NCI-H2171 treated with DMSO at 0.1 percent for 48 hours (cell line): ENCODE measurements around the gene KIAA2012.
"Not testable (repeated sequence)": the region's sequence is repeated elsewhere in the genome, so short reads cannot be mapped to it uniquely, and the experiment has no call there.

Experiments
- DNase-seq: peaks from one replicate; lab custom pipeline; 2025; lab: John Stamatoyannopoulos, UW

The KIAA2012 gene

DNA sequence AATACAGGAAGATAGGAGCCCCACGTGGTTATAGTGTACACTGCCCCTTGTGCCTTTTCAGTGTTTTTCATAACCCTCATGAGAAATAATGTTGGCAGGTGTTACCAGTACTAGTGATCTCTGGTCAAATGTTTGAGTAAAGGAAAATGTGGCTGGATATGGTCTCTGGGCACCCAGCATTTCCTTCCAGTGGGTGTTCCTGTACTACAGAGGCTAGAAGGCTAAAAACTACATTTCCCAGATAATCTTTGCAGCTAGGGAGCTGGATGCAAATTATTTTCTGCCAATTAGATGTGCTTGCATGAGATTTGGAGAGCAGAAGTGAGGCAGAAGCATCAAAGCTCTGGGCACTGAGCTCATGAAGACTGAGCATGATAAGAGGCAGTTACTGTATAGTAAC lies 45.1 kb downstream of the KIAA2012 start:
- no peak for DNase-seq

DNA sequence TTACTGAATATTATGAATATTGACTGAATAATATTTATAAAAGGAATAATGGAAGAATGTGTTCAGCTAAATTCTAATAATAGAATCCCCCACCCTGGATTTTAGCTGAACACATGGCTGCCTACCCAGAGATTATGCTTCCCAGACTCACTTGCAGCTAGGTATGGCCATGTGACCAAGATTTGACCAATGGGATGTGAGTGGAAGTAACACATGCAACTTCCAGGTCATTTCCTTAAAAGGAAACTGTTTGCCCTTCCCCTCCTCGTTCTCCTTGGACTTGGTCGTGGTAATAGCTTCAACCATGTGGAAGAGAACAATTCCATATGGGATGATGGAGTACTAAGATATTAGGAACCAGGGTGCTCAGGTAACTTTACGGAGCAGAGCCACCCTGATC lies 47.8 kb downstream of the KIAA2012 start:
- DNase-seq = no peak

DNA sequence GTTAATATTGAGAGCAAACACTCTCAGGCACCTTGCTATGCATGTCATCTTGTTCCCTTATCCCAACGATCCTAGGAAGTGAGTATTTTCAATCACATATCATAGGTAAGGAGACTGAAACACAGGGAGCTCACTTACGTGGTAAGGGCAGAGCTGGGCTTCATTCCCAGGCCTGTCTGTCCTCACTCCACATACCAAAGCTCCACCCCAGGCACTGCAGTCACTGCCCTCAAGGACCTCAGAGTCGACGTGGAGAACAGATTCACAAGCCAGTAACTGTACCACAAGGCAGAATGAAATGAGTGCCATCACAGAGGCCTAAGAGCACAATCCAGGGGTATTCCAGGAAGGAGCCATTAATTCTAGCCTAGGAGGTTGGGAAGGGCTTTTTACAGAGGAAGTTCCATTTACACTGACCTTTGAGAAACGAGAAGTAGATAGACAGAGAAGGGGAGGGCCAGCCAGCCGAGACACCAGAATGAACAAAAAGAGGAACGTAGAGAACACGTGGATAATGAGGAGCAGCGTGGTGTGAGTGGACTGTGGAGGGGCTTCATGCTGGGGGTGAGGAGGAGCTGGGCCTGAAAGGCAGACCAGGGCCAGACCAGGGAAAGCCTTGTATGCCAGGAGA lies 48.6 kb downstream of the KIAA2012 start:
- DNase-seq = no peak

DNA sequence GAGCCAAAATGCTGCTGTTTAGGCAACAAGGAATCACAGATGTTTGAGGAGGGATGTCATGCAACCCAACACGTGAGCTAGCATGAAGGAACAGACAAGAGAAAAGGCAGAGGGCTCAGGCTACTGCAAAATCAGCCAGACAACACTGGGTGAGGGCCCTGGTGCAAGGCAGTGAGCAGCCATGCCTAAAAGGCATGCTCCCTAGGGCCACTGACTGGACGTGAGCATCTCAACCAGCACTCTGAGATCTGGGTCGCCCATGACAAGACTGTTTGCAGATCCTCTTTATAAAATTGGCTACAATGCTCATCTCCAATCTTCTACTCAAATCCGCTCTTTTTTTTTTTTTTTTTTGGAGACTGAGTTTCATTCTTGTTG lies 49.1 kb downstream of the KIAA2012 start:
- DNase-seq = no peak

DNA sequence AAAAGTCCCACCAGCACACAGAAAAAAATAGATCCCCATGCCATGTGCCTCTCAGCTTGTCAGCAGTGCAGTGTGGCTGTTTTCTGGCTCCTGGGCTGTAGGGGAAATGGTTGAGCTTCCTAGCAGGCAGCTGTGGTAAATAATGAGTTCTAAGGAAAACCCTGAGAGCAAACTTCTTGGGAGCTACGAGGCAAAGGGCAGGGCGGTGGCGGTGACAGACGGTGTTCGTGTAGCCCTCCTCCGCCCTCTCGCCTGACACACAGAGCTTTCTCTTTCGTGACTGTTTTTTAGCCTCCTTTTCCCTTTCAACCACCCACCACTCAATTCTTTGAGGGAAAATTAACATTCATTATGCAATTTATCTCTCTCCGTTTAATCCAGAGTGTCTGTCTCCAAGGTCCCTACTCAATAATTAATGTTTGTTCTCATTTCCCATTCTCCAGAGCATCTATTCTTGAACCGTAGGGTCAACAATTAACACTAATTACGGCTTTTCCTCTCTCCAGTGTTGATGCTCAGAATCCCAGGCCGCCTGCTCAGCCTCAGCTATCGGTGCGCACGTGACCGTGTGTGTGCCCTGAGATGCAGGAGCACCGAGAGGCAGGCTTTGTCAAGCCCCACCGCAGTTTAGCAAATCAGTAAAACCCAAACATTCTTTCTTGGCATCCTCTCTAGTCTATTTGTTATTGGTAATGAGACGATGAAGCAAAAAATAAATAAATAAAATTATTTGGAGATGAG lies 50.1 kb downstream of the KIAA2012 start:
- DNase-seq = peak; percentile 33

DNA sequence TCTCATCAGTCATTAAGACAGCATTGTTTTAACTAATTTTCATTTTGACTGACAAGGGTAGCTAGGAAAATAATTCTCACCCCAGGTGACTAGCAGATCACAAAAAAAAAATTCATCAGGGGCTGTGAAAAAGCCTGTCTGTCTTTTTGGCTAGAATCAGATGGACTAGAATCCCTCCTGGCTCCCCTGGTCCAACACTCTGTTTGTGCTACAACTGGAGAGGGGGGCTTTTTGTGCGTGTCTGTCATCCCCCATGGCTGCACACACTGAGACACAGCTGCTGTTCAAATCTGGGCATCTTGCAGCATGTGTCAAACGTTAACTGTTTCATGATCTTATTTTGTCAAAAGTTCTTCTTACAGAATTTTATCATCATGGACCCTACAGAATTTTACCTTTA lies 51.2 kb downstream of the KIAA2012 start:
- no peak for DNase-seq

DNA sequence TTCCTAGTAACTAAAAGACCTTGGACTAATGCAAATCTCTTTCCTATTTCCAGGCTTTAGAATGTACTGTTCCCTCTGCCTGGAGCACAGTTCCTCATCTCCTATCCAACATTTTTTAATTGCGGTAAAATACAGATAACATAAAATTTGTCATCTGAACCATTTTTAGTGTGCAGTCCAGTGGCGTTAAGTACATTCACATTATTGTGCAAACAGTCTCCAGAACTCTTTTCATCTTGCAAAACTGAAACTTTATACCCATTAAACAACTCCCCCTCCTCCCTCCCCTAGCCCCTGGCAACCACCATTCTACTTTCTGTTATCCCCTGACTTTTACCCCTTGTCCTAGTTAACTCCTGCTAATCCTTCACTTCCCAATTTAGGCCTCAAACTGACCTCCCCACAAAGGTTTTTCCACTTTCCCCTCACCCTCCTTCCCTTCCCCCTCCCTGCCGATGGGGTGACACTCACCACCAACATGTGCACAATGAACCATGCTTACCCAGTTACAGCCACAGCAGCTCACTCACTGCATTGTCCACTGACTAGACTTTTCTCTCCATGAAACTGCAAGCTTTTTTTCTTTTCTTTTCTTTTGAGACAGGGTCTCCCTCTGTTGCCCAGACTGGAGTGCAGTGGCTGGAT lies 54.8 kb downstream of the KIAA2012 start:
- no peak for DNase-seq

DNA sequence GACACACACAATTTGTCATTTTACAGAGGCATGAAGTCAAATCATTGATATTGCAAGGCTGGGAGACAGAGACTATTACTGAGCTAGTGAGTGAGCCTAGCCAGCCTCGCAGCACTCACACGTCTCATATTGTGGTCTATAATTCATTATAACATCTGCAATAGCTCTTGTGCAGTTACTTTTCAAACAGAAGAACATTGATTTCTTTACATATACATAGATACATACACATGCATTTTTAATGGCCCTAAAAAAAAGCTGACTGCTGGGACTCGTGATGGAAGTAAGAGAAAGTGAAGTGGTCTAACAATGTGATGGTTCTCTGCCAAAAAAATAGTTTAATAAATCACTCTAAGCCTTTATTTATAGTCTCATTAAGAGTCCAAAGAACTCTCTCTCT lies 56.8 kb downstream of the KIAA2012 start:
- DNase-seq = no peak

DNA sequence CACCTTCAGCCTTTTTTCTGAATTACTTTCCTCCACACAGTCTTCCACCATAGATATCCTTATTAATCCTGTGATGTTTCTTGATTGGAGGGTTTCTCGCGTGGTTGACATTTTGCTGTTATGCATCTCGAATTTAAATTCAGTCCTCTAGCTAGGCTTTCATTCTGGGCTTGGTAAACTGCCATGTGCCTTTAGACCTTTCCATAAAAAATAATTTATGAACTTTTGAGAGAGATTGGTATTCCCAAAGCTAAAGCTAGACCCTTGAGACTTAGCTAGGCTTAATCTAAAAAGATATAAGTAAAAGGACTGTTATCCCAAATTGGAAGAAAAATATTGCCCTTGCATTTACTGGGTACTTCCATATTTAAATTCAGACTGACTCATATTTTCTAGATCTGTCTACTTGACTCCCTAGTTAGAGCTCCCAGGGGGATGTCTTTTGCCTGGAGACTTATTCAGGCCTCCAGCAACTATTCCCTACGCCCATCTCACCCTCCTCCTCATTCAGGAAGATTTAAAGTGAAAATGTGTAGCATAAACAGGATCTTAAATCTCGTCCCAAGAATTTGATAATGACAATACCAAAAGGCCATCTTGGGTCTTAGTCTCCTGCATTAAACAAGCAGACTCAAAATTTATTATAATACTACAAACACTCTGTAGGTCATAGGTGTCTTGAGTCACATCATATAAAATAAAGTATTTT lies 60.3 kb downstream of the KIAA2012 start:
- DNase-seq = no peak

DNA sequence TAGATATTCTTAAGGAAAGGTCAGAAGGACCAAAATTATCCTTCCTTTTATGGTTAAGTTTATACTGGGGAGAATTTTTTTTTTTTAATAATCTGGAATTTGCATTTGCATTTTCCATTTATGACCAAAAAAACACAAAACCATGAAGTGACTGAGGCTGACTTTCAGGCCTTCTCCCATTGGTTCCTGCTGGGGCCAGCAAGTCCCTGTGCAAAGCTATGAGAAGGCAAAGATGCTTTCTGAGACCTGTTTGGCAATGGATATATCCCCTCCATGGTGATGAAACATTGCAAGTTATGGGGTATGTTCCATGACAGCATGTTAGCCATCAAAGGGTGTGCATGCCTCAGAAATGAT lies 60.8 kb downstream of the KIAA2012 start:
- DNase-seq = no peak

DNA sequence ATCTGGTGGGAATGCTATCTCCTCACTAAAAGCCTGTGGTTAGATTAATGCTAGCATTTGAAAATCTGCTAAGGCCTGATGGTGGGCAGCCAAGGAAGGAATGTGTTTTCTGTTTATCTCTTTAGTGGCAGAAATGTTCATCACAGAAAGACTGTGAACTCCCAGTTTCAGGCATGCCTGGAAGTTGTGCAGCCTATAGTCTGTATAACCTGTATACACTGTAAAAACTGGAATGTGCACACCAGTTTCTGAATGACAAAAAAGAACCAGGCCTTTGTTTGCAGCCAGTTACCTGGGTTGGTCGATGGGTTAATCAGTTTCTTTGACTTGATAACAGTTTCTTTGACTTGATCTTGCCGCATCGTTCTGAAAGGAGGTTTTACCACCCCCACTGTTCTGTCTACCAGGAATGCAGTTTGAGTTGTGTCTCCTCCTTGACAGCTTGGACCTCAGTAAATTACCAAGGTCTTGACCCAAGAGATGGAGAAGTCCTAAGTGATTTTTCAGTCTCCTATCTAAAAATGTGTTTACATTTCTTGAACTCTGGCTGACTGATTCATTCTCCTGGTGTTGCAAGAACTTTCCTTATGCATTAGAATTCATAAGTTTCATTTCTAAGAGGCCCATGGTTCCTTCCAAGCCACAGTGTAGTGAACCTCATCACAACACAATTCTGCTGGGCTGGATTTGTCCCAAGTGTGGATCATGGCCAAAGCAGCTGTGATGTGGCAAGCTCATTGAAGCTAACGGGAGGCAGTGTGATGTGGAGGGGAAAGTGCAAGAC lies 62.2 kb downstream of the KIAA2012 start:
- DNase-seq = no peak

DNA sequence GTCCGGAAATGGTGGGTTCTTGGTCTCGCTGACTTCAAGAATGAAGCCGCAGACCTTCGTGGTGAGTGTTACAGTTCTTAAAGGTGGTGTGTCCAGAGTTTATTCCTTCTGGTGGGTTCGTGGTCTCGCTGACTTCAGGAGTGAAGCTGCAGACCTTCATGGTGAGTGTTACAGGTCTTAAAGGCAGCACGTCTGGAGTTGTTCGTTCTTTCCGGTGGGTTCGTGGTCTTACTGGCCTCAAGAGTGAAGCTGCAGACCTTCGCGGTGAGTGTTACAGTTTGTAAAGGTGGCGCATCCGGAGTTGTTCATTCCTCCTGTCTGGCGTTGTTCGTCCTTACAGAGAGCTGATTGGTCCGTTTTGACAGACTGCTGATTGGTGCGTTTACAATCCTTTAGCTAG lies 63.0 kb downstream of the KIAA2012 start:
- not testable (repeated sequence) for DNase-seq

DNA sequence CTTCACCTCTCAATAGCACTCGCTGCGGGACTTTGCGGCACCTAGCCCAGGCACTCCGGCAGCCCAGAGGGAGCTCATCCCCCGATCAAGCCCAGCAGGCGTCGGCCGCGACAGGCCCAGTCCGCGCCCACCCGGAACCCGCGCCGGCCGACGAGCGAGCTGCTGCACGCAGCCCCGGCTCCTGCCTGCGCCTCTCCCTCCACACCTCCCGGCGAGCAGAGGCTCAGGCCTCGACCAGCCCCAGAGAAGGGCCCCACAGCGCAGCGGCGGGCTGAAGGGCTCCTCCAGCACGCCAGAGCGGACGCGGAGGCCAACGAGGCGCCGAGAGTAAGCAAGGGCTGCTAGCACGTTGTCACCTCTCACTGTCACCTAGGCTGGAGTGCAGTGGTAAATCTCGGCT lies 63.5 kb downstream of the KIAA2012 start:
- no peak for DNase-seq

DNA sequence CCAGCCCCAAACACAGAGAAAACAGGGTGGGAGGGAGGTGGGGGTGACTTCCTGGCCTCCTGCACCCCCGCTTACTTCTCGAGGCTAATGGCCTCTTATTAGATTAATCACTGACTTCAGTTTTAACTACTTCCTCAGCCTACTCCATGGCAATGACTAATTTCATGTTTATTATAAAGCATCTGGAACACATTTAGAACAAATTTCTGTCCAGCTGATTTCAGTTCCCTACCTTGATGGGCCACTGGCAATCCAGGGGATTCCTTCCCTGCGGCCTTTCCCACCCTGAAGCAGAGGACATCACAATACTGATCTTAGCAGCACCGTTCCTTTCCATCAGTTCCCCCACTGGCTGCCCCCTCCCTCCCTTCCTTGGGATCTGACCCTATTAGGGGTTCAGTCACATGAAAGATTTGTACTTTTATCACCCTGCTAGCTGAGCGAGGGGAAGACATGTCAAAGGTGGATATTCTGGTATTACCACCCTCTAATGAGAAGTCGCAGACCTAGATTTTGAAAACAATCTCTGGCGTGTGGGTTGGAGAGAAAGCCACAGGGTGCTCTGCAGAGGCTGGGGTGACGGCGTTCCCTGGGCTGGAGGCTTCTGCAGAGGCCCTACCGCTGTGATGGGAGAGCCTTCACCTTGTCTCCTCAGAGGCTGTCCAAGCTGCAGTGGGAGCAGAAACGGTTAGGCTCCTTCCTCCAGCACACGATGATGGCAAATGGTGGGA lies 67.6 kb downstream of the KIAA2012 start:
- no peak for DNase-seq

DNA sequence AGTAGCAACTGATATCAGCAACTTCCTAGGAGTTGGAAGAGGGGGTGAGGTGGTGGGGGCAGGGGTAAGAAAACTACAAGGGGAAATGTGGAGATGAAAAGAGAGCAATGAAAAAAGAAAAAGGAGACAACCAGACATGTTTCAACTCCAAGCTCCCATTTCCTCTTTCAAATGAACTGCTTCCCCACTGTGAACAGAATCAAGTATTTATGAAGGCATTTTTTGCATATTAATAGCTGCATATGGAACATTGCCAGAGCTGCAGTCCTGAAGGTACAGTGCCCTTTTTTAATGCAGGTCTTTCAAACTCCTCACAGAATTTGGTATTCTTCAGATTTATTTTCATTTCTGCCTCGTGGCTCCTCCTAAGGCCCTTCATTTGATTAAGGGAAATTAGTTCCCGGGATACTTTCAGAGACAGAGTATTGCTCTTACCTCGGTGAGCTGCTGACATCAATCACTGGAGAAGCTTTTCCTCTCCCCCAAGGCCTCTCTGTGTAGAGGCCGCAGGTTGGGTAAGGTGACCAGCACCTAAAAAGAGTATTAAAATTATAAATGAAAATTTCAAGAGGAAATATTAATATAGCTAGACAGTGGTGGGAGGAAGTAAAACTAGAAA lies 68.4 kb downstream of the KIAA2012 start:
- no peak for DNase-seq

DNA sequence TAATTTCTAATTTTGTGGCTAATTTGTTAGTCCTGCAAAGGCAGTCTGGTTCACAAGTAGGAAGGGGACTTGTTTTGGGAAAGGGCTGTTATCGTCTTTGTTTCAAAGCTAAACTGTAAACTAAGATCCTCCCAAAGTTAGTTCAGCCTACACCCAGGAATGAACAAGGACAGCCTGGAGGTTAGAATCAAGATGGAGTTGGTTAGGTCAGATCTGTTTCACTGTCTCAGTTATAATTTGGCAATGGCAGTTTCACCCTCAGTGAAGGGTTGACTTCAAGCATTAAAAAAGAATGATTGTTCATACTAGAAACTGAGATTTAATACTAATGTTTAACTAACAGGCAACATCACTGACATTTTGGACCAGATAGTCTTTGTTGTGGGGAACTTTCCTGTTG lies 69.5 kb downstream of the KIAA2012 start:
- DNase-seq = no peak

DNA sequence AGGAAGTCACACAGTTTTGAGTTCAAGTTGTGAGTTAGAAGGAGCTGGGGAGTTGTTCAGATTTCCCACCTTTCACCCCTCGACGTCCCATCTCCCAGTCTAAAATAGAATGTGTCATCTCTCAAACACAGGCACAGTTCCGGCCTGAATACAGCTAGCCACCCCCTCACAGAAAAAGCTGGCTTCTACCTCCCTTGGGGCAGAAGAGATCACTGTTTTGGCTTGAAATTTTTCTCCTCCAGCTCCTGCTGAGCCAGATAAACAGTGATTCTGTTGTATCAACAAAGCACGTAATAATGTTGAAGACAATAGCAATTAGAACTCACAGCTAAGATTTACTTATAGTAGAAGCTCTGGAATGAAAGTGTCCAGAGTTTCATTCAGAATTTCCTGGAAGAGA lies 74.7 kb downstream of the KIAA2012 start:
- DNase-seq = no peak

DNA sequence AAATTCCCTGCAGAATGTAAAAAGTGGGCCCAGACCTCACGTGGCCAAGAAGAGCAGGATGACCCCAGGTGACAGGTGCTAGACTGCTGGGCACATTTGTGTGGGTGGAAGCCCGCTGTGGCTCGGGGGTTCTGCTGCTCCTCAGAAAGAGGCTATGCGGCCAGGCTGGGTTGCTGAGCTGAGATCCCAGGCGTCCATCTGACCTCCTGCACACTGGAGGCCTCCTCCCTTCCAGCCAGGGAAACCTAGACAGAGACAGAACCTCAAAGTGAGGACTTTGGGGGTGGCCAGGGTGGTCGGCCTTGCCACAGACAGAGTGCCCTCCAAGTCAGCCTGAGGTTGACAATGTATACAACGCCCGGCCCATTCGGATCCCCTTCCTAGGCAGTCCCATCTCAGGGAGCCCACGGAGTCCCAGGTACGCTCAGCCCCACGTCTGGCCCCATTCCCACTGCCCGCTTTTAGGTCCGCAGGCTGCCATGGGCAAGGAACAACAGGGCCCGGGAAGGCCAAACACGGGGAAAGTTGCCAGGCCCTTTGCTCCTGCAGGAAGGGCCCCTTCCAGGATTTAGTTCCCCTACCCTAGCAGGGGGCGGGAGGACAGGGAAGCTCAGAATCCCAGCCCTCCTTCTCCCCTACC lies 75.6 kb downstream of the KIAA2012 start:
- DNase-seq = no peak

DNA sequence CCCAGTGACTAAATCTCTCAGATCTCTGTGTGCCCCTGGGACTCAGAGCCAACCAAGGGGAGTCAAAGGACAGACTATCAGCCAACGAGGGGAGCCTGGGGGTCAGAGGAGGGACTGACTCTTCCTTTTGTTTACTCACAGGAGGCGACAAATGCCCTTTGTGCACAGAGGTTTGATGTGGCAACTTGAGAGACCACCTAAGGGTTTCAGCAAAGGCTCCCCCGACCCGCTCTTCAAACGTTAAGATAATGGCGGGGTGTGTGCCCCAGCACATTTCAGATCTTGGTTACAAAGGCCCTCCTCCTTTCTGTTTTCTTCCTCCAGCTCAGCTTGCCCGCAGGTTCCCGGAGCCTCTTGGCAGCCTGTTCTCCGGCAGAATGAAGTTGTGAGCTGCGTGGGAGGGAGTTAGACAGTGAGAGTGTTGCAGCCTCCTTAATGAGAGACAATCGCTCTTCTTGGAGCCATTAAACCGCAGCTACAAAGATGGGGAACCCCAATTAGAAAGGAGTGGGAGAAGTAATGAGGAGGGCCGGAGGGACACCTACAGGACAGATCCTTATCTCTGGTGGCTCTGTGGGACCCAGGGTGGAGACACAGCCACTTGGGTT lies 76.2 kb downstream of the KIAA2012 start:
- DNase-seq = no peak

DNA sequence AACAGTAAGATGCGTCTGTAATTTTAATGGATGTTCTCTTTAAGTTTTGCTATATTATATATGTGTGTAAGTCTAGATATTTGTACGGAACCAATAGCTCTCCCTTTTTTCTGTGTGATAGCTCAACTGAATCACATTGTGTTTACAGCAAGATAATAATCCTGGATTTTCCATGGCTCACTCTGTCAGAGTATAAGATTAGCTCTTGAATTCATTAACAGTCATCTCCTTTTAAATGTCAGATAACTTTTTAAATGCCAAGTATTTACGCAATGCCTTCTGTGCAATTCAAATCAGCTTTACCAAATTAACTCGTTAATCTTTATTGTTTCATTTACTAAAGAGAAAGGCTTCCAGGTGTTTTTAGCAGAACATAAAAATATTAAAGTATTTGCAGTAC lies 76.9 kb downstream of the KIAA2012 start:
- no peak for DNase-seq
